Fibroblast of villous mesenchyme (primary cell): Measurements from ENCODE around the gene PTPRA. TPM values are rescaled to one million over a fixed set of nuclear protein-coding genes. Genes with fewer than 3 reads are reported as not detected.

Experiments used
- DNase-seq: peaks from one replicate; pipeline ENCODE4 v3.0.0-alpha.2; 2010; ENCODE audit warnings: low read depth
- H3K4me3 ChIP-seq: 2 replicates; pipeline ENCODE4 v1.5.1; 2011; ENCODE audit warnings: low read depth, mild to moderate bottlenecking, low read length
- total RNA-seq: library from RNA; depleted of rRNA; stranded (reverse); fragments of >200 nt; gene quantifications from 2 replicates; pipeline ENCODE4 v1.2.3, GENCODE V29; 2012
- TF ChIP-seq, protein P1 (sequence below): IDR thresholded peaks from 2 replicates; pipeline ENCODE4 v1.5.1; 2012; ENCODE audit warnings: low read depth, mild to moderate bottlenecking, low read length; ENCODE audit not compliant: insufficient read depth

The PTPRA gene
- total RNA-seq, 1 donor = 41.5 TPM

DNA sequence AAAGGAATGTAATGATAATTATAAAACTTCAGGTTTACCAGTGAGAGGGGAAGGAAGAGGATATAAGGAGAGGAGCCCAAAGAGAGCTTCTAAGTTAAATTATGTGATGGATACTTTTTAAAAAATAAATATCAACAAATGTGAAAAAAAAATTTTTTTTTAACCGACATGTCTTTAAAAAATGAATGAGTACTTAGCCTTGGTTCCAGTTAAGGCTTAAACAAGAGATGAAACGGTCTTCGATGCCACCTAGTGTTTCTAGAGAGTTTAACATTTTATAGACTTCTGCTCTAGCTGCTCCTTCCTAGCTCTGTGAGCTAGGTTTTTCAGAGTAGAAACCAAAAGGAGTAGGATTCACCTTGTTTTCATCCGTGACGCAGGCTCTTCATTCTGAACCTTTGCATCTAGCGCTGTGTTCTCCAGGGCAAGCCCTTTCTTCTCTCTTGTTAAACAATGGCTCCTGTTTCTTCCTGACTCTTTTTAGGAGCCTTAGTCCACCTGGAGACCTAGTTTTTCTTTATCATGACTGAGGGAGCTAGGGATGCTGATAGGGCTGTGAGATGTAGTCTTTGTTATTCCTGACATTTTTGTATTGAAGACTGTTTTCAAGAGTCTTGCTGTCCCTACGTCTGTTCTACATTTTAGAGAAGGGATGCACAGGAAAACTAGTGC, 127.7 kb downstream of the PTPRA start:
- DNase-seq = peak; percentile 45
- TF ChIP-seq, protein P1, sequence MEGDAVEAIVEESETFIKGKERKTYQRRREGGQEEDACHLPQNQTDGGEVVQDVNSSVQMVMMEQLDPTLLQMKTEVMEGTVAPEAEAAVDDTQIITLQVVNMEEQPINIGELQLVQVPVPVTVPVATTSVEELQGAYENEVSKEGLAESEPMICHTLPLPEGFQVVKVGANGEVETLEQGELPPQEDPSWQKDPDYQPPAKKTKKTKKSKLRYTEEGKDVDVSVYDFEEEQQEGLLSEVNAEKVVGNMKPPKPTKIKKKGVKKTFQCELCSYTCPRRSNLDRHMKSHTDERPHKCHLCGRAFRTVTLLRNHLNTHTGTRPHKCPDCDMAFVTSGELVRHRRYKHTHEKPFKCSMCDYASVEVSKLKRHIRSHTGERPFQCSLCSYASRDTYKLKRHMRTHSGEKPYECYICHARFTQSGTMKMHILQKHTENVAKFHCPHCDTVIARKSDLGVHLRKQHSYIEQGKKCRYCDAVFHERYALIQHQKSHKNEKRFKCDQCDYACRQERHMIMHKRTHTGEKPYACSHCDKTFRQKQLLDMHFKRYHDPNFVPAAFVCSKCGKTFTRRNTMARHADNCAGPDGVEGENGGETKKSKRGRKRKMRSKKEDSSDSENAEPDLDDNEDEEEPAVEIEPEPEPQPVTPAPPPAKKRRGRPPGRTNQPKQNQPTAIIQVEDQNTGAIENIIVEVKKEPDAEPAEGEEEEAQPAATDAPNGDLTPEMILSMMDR = peak; percentile 14
- H3K4me3 ChIP-seq = no peak overlapping the region

DNA sequence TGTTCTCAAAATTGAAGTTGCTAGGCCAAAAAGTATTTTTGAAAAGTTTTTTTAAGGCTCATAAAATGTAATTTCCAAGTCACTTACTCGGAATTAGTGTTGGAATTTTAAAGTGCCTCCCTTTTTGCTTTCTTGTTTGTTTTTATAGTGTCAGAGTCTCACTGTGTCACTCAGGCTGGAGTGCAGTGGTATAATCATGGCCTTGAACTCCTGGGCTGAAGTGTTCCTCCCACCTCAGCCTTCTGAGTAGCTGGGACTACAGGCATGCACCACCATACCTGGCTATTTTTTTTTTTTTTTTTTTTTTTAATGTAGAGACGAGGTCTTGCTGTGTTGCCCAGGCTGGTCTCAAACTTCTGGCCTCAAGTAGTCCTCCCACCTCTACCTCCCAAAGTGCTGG, 130.1 kb downstream of the PTPRA start:
- TF ChIP-seq, protein P1 = no peak
- no peak for DNase-seq
- H3K4me3 ChIP-seq = no peak overlapping the region

DNA sequence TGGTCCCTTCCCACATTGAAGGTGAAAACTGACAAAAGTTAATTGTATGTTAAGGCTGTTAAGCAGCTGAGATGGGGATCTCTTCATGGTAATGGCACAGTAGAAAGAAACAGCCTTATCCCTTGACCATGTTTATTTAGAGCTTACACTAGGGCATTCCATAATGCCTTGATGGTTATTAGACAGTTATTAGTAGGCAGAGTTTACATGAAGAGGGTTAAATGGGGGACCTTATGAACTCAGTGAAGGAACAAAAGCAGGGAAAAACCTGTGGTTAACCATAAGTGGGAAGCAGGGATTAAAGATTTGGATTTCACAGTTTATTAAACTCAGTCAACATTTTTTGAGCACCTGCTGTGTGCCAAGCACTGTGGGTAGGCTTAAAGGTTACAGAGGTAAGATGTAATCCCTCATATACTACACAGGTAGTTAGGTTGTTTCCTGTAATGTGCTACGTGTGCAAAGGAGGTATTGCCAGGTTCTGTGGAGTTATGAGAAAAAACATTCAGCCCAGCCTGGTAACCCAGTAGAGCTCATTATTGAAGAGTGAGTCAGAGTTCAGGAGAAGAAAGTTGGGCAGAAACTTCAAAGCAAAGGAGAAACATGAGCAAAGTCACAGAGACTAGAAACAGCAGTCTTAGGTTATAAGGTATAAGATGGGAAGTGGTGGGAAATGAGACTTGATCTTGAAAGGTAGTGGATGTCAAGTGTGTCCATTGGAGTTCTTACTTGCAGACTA, 137.9 kb downstream of the PTPRA start:
- DNase-seq = peak; percentile 74
- TF ChIP-seq, protein P1 = no peak
- no peak overlapping the region for H3K4me3 ChIP-seq

DNA sequence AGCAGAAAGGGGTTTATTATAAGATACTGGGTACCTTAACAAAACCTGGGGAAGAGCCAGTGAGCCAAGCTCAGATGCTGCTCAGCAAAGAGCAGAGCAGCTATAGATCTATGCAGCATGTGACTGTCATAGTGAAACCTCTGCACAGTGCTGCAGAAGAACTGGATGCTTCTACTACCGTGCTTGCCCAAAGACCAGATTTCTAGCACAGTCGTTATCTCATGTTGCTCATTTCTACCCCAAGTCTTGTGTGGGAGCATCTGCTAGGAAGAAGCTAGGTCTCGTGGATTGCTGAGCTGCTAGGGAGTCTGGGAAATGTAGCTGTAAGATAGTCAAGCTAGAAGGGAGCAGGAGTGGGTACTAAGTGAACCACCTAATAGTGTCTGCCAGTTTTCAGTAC, 138.5 kb downstream of the PTPRA start:
- TF ChIP-seq, protein P1 = no peak
- H3K4me3 ChIP-seq = no peak overlapping the region
- DNase-seq = no peak

DNA sequence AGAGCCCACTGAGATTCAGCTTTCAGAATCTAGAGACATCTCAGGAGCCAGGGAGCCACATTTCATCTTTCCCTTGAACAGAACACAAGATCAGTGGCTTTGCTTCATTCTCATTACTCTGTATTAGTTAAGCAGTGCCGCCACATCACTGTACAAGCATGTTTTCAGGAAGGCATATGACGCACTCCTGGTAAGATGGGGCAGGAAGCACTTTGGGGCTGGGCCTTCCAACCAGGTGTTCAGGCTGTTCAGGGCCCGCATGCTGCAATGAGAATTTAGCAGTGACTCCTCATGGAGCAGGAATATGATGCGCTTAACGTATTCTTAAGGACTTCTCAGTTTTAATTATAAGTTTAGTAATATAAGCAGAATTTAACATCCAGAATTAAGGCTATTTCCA, 140.5 kb downstream of the PTPRA start:
- TF ChIP-seq, protein P1 = no peak
- no peak overlapping the region for H3K4me3 ChIP-seq
- DNase-seq = no peak

DNA sequence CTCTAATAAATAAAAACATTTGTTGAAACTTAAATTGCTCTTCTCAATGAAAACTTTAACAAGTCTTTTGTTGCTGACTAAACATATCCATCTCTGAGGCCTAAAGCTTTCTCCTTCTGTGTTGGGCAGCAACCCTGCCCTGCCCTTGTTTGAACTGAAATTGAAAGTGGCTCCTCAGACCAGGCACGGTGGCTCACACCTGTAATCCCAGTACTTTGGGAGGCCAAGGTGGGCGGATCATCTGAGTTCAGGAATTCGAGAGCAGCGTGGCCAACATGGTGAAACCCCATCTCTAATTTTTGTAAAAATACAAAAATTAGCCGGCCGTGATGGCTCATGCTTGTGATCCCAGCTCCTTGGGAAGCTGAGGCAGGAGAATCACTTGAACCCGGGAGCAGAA, 140.9 kb downstream of the PTPRA start:
- H3K4me3 ChIP-seq = no peak overlapping the region
- no peak for DNase-seq
- TF ChIP-seq, protein P1 = no peak
